ENCODE data around the gene RRAGB. TPM values are rescaled to one million over a fixed set of nuclear protein-coding genes. Genes with fewer than 3 reads are reported as not detected.

Gene RRAGB
- polyA plus RNA-seq, 1 of the 3 experiments (the other 2 are of a cell fraction): 13.1 TPM

GRCh38 chrX:55709735-55710134 is 7.8 kb upstream of the RRAGB start:
- ChIA-PET CTCF (no interaction called here), POLR2A (no interaction called here)
- no peaks in the 10 kb centered on the region for H3K9me2 ChIP-seq
- no peak overlapping the region for H3K4me3 ChIP-seq (ENCODE audit: low read depth in 2 of 2, low read length in 1 of 2)
- no peak overlapping the region for H3K4me2 ChIP-seq
- H3K79me2 ChIP-seq (ENCODE audit: insufficient read depth): no peaks in the 10 kb centered on the region
- DNase-seq: no peak
- no peaks in the 10 kb centered on the region for H3K4me1 ChIP-seq (ENCODE audit: control insufficient read depth in 1 of 2, insufficient read depth in 2 of 2, low read depth in 1 of 2, low read length in 1 of 2)
- H3K27me3 ChIP-seq (ENCODE audit: insufficient read depth): no peaks in the 10 kb centered on the region
- H4K20me1 ChIP-seq (ENCODE audit: insufficient read depth): no peaks in the 10 kb centered on the region
- WGBS (ENCODE audit: low lambda C conversion rate): 0% methylated on average over 1 of the region's 1 CpG
- no peak overlapping the region for H3K9ac ChIP-seq
- H3K27ac ChIP-seq (ENCODE audit: low read depth in 2 of 2, low read length in 1 of 2): no peak overlapping the region
- no peak for TF ChIP-seq RCOR1 (IDR thresholded peaks at IDR 0.05; ENCODE audit: low read length)
- no peak for TF ChIP-seq MXI1 (IDR thresholded peaks at IDR 0.05; ENCODE audit: low read depth, low read length)
- TF ChIP-seq GATA2 (CRISPR knock-in tag; IDR thresholded peaks at IDR 0.05): no peak
- H3K36me3 ChIP-seq (replicated peaks in 1 of 2; ENCODE audit: control insufficient read depth in 1 of 2, insufficient read depth in 2 of 2, low read length in 1 of 2): no peaks in the 10 kb centered on the region
- peaks cover 6% of the 10 kb centered on the region; the same call in 1 of the 2 replicates for H3K9me3 ChIP-seq
- H2AFZ ChIP-seq (ENCODE audit: low read depth): no peak overlapping the region
- H3F3A ChIP-seq (replicated peaks; ENCODE audit: insufficient read depth): no peaks in the 10 kb centered on the region

- 2% methylated on average over 3 of the region's 3 CpGs for WGBS (ENCODE audit: low lambda C conversion rate)
- Histone ChIP-seq H3K79me2 (ENCODE audit: insufficient read depth) (no peaks in the 10 kb centered on the region), H3F3A (replicated peaks; ENCODE audit: insufficient read depth) (no peaks in the 10 kb centered on the region), H3K9me2 (no peaks in the 10 kb centered on the region), H3K27me3 (ENCODE audit: insufficient read depth) (no peaks in the 10 kb centered on the region), H4K20me1 (ENCODE audit: insufficient read depth) (no peaks in the 10 kb centered on the region), H3K4me1 (ENCODE audit: control insufficient read depth in 1 of 2, insufficient read depth in 2 of 2, low read depth in 1 of 2, low read length in 1 of 2) (no peaks in the 10 kb centered on the region), H3K36me3 (replicated peaks in 1 of 2; ENCODE audit: control insufficient read depth in 1 of 2, insufficient read depth in 2 of 2, low read length in 1 of 2) (no peaks in the 10 kb centered on the region), H3K4me3 (ENCODE audit: low read depth in 2 of 2, low read length in 1 of 2) (no peak overlapping the region), H3K9me3 (peaks cover 6% of the 10 kb centered on the region; the same call in 1 of the 2 replicates), H2AFZ (ENCODE audit: low read depth) (no peak overlapping the region), H3K27ac (ENCODE audit: low read depth in 2 of 2, low read length in 1 of 2) (no peak overlapping the region), H3K9ac (no peak overlapping the region), H3K4me2 (no peak overlapping the region)
- ChIA-PET POLR2A (no interaction called here), CTCF (no interaction called here)
- TF ChIP-seq USF2 (IDR thresholded peaks at IDR 0.05; ENCODE audit: borderline replicate concordance, low read depth, low read length) (no peak), ELF1 (IDR thresholded peaks at IDR 0.05) (no peak), NFIC (IDR thresholded peaks at IDR 0.05; ENCODE audit: borderline replicate concordance) (peak; percentile 55), SIN3A (IDR thresholded peaks at IDR 0.05; ENCODE audit: borderline replicate concordance, low read depth, low read length) (no peak), JUND (IDR thresholded peaks at IDR 0.05) (peak; percentile 53), FOXM1 (IDR thresholded peaks at IDR 0.05; ENCODE audit: low read depth) (no peak), TCF12 (IDR thresholded peaks at IDR 0.05) (peak; percentile 45; the same call in 1 of the 2 replicates), TEAD4 (IDR thresholded peaks at IDR 0.05; ENCODE audit: borderline replicate concordance, insufficient read depth) (peak; percentile 44; the same call in 1 of the 2 replicates), FOSL2 (IDR thresholded peaks at IDR 0.05; ENCODE audit: borderline replicate concordance, low read depth) (peak; percentile 48; the same call in 1 of the 2 replicates), PBX3 (IDR thresholded peaks at IDR 0.05) (peak; percentile 39; the same call in 1 of the 2 replicates), MEF2A (IDR thresholded peaks at IDR 0.05; ENCODE audit: borderline replicate concordance, low read depth) (no peak), RXRA (IDR thresholded peaks at IDR 0.05; ENCODE audit: borderline replicate concordance, low read depth) (no peak)
- DNase-seq: no peak
Measured at GRCh38 chrX:55710701-55711100, 6.8 kb upstream of the RRAGB start.

All from SK-N-SH (cell line).